ENCODE data around the gene MYOT.

The MYOT gene

GRCh38 chr5:137901011-137901817 lies 33.6 kb downstream of the MYOT start:
- DNase-seq (ENCODE audit: low read depth) = no peak

- no peak for DNase-seq (ENCODE audit: low read depth)
Measured at GRCh38 chr5:137902408-137903133, 34.9 kb downstream of the MYOT start.

GRCh38 chr5:137914758-137915157 lies 47.1 kb downstream of the MYOT start:
- DNase-seq (ENCODE audit: low read depth) = no peak

GRCh38 chr5:137916923-137917322 lies 49.3 kb downstream of the MYOT start:
- no peak for DNase-seq (ENCODE audit: low read depth)

GRCh38 chr5:137921931-137922330 lies 54.3 kb downstream of the MYOT start:
- peak; percentile 34 for DNase-seq (ENCODE audit: low read depth)

- DNase-seq (ENCODE audit: low read depth) = peak; percentile 26
Measured at GRCh38 chr5:137923856-137924255, 56.2 kb downstream of the MYOT start.

- no peak for DNase-seq (ENCODE audit: low read depth)
Measured at GRCh38 chr5:137932800-137933199, 65.1 kb downstream of the MYOT start.

GRCh38 chr5:137933491-137933911 lies 65.8 kb downstream of the MYOT start:
- peak; percentile 4 for DNase-seq (ENCODE audit: low read depth)

- DNase-seq (ENCODE audit: low read depth) = no peak
Measured at GRCh38 chr5:137935190-137935589, 67.5 kb downstream of the MYOT start.

- no peak for DNase-seq (ENCODE audit: low read depth)
Measured at GRCh38 chr5:137935694-137936093, 68.0 kb downstream of the MYOT start.

All from iris pigment epithelial cell (primary cell).